ENCODE measurements around the gene OSBPL5. TPM values are rescaled to one million over a fixed set of nuclear protein-coding genes. Genes with fewer than 3 reads are reported as not detected.

OSBPL5 gene
- total and polyA plus RNA-seq, 5 donors from 2014 or later = 0.22 to 2.2 (median 0.23) TPM; not detected in 2

GRCh38 chr11:3058753-3059664 lies 106.1 kb downstream of the OSBPL5 start:
- H3K4me3 Mint-ChIP-seq = peak overlapping the region in 3 of 4 donors; percentile 29 to 51 (median 50)
- ATAC-seq (ENCODE audit: low read depth in 2 of 2) = no peak
- no peak overlapping the region for H3K27ac Mint-ChIP-seq
- H3K9me3 Mint-ChIP-seq = no peaks in the 10 kb centered on the region
- H3K9me3 ChIP-seq (ENCODE audit: control insufficient read depth in 2 of 2, low read length in 2 of 2) = no peaks in the 10 kb centered on the region
- no peak for DNase-seq
- peaks cover 22% of the 10 kb centered on the region for H3K4me1 ChIP-seq (ENCODE audit: control insufficient read depth, insufficient read depth, low read length, poor library complexity, severe bottlenecking)
- H3K27me3 Mint-ChIP-seq = peaks cover 17% of the 10 kb centered on the region
- H3K4me3 ChIP-seq (ENCODE audit: low read depth, low read length) = no peak overlapping the region
- peaks cover 5% of the 10 kb centered on the region for H3K36me3 ChIP-seq (ENCODE audit: control insufficient read depth, insufficient read depth, low read length)
- peaks cover 9% of the 10 kb centered on the region for H3K36me3 Mint-ChIP-seq
- H3K27ac ChIP-seq (ENCODE audit: insufficient read depth, low read length, poor library complexity, severe bottlenecking) = no peak overlapping the region
- H3K27me3 ChIP-seq (ENCODE audit: control insufficient read depth, insufficient read depth, low read length) = no peaks in the 10 kb centered on the region
- H3K4me1 Mint-ChIP-seq = peaks cover 0 to 31% (median 23%) of the 10 kb centered on the region in 4 donors

- no peaks in the 10 kb centered on the region for H3K27me3 ChIP-seq (ENCODE audit: control insufficient read depth, insufficient read depth, low read length)
- Mint-ChIP-seq H3K36me3 (peaks cover 12% of the 10 kb centered on the region), H3K27me3 (peaks cover 4% of the 10 kb centered on the region), H3K27ac (peak within 1 kb of the TSS; percentile 71 to 94 (median 91)), H3K4me3 (peak within 1 kb of the TSS; percentile 88 to 93 (median 90)), H3K4me1 (peaks cover 0 to 44% (median 29%) of the 10 kb centered on the region in 4 donors), H3K9me3 (no peaks in the 10 kb centered on the region)
- H3K4me3 ChIP-seq (ENCODE audit: low read depth, low read length) = peak within 1 kb of the TSS; percentile 80
- peaks cover 22% of the 10 kb centered on the region for H3K4me1 ChIP-seq (ENCODE audit: control insufficient read depth, insufficient read depth, low read length, poor library complexity, severe bottlenecking)
- peaks cover 11% of the 10 kb centered on the region for H3K36me3 ChIP-seq (ENCODE audit: control insufficient read depth, insufficient read depth, low read length)
- H3K27ac ChIP-seq (ENCODE audit: insufficient read depth, low read length, poor library complexity, severe bottlenecking) = peak within 1 kb of the TSS; percentile 85
- DNase-seq = peak; percentile 89 to 95 (median 94)
- no peaks in the 10 kb centered on the region for H3K9me3 ChIP-seq (ENCODE audit: control insufficient read depth in 2 of 2, low read length in 2 of 2)
- peak; percentile 96 to 98 for ATAC-seq (ENCODE audit: low read depth in 2 of 2)
These were observed 107.8 kb downstream of the OSBPL5 start, which contains the start of gene CARS1 for GRCh38 chr11:3057069-3057963. CARS1 (minus strand) TSS chr11:3057423; CDS start chr11:3057367, 56 bp downstream.

GRCh38 chr11:3056296-3057068 lies 108.6 kb downstream of the OSBPL5 start:
- ATAC-seq (ENCODE audit: low read depth in 2 of 2) (peak; percentile 9 to 15), DNase-seq (peak in 2 of 3 donors; percentile 8 to 64)
- H3K27ac ChIP-seq (ENCODE audit: insufficient read depth, low read length, poor library complexity, severe bottlenecking) = peak overlapping the region; percentile 85
- no peaks in the 10 kb centered on the region for H3K9me3 ChIP-seq (ENCODE audit: control insufficient read depth in 2 of 2, low read length in 2 of 2)
- H3K4me1 Mint-ChIP-seq = peaks cover 0 to 50% (median 29%) of the 10 kb centered on the region in 4 donors
- no peaks in the 10 kb centered on the region for H3K27me3 ChIP-seq (ENCODE audit: control insufficient read depth, insufficient read depth, low read length)
- H3K27ac Mint-ChIP-seq = peak overlapping the region; percentile 71 to 94 (median 91)
- no peaks in the 10 kb centered on the region for H3K9me3 Mint-ChIP-seq
- H3K27me3 Mint-ChIP-seq = peaks cover 4% of the 10 kb centered on the region
- peak overlapping the region; percentile 88 to 93 (median 90) for H3K4me3 Mint-ChIP-seq
- H3K36me3 Mint-ChIP-seq = peaks cover 12% of the 10 kb centered on the region
- peaks cover 22% of the 10 kb centered on the region for H3K4me1 ChIP-seq (ENCODE audit: control insufficient read depth, insufficient read depth, low read length, poor library complexity, severe bottlenecking)
- H3K36me3 ChIP-seq (ENCODE audit: control insufficient read depth, insufficient read depth, low read length) = peaks cover 17% of the 10 kb centered on the region
- H3K4me3 ChIP-seq (ENCODE audit: low read depth, low read length) = peak overlapping the region; percentile 80

- Histone ChIP-seq H3K9me3 (ENCODE audit: control insufficient read depth in 2 of 2, low read length in 2 of 2) (no peaks in the 10 kb centered on the region), H3K36me3 (ENCODE audit: control insufficient read depth, insufficient read depth, low read length) (peaks cover 18% of the 10 kb centered on the region), H3K4me1 (ENCODE audit: control insufficient read depth, insufficient read depth, low read length, poor library complexity, severe bottlenecking) (peaks cover 25% of the 10 kb centered on the region), H3K27ac (ENCODE audit: insufficient read depth, low read length, poor library complexity, severe bottlenecking) (peak overlapping the region; percentile 85), H3K4me3 (ENCODE audit: low read depth, low read length) (peak overlapping the region; percentile 80), H3K27me3 (ENCODE audit: control insufficient read depth, insufficient read depth, low read length) (no peaks in the 10 kb centered on the region)
- no peaks in the 10 kb centered on the region for H3K27me3 Mint-ChIP-seq
- peak overlapping the region; percentile 88 to 92 (median 90) for H3K4me3 Mint-ChIP-seq
- H3K4me1 Mint-ChIP-seq = peaks cover 0 to 55% (median 30%) of the 10 kb centered on the region in 4 donors
- ATAC-seq (ENCODE audit: low read depth in 2 of 2) (no peak), DNase-seq (no peak)
- H3K27ac Mint-ChIP-seq = peak overlapping the region in 2 of 3 donors; percentile 71 to 75
- peaks cover 12% of the 10 kb centered on the region for H3K36me3 Mint-ChIP-seq
- H3K9me3 Mint-ChIP-seq = no peaks in the 10 kb centered on the region
These were observed 109.2 kb downstream of the OSBPL5 start for GRCh38 chr11:3055891-3056290.

- Histone ChIP-seq H3K9me3 (ENCODE audit: control insufficient read depth in 2 of 2, low read length in 2 of 2) (no peaks in the 10 kb centered on the region), H3K4me3 (ENCODE audit: low read depth, low read length) (no peak overlapping the region), H3K36me3 (ENCODE audit: control insufficient read depth, insufficient read depth, low read length) (peaks cover 18% of the 10 kb centered on the region), H3K4me1 (ENCODE audit: control insufficient read depth, insufficient read depth, low read length, poor library complexity, severe bottlenecking) (peaks cover 40% of the 10 kb centered on the region), H3K27ac (ENCODE audit: insufficient read depth, low read length, poor library complexity, severe bottlenecking) (no peak overlapping the region), H3K27me3 (ENCODE audit: control insufficient read depth, insufficient read depth, low read length) (no peaks in the 10 kb centered on the region)
- H3K27me3 Mint-ChIP-seq = no peaks in the 10 kb centered on the region
- ATAC-seq (ENCODE audit: low read depth in 2 of 2) (no peak), DNase-seq (no peak)
- peaks cover 0 to 72% (median 40%) of the 10 kb centered on the region in 4 donors for H3K4me1 Mint-ChIP-seq
- H3K36me3 Mint-ChIP-seq = peaks cover 15% of the 10 kb centered on the region
- H3K27ac Mint-ChIP-seq = peak overlapping the region in 1 of 3 donors; percentile 9
- peak overlapping the region in 1 of 4 donors; percentile 19 for H3K4me3 Mint-ChIP-seq
- H3K9me3 Mint-ChIP-seq = no peaks in the 10 kb centered on the region
These were observed 112.5 kb downstream of the OSBPL5 start for GRCh38 chr11:3052567-3052966.

- DNase-seq = no peak
These were observed 113.0 kb downstream of the OSBPL5 start for GRCh38 chr11:3052109-3052479.

More at GRCh38 chr11:3052109-3052479, 113.0 kb downstream of the OSBPL5 start:
- ATAC-seq (ENCODE audit: low read depth in 2 of 2) = no peak
- Histone ChIP-seq H3K27me3 (ENCODE audit: control insufficient read depth, insufficient read depth, low read length) (no peaks in the 10 kb centered on the region), H3K27ac (ENCODE audit: insufficient read depth, low read length, poor library complexity, severe bottlenecking) (no peak overlapping the region), H3K4me3 (ENCODE audit: low read depth, low read length) (no peak overlapping the region), H3K36me3 (ENCODE audit: control insufficient read depth, insufficient read depth, low read length) (peaks cover 18% of the 10 kb centered on the region), H3K9me3 (ENCODE audit: control insufficient read depth in 2 of 2, low read length in 2 of 2) (no peaks in the 10 kb centered on the region), H3K4me1 (ENCODE audit: control insufficient read depth, insufficient read depth, low read length, poor library complexity, severe bottlenecking) (peaks cover 37% of the 10 kb centered on the region)
- Mint-ChIP-seq H3K4me3 (no peak overlapping the region), H3K9me3 (no peaks in the 10 kb centered on the region), H3K4me1 (peaks cover 0 to 67% (median 37%) of the 10 kb centered on the region in 4 donors), H3K27me3 (no peaks in the 10 kb centered on the region), H3K36me3 (peaks cover 15% of the 10 kb centered on the region), H3K27ac (no peak overlapping the region)

All from CD4-positive, CD25-positive, alpha-beta regulatory T cell (primary cell).